SK-N-SH (cell line): ENCODE measurements around the gene COL4A2. TPM values are rescaled to one million over a fixed set of nuclear protein-coding genes. Genes with fewer than 3 reads are reported as not detected.

Source experiments
- CTCF ChIA-PET: fragments of 300-600, 350-600 bp; formaldehyde crosslinking; extraction: SDS; loops from one replicate; lab custom pipeline; 2021; lab: Yijun Ruan, JAX
- POLR2A ChIA-PET: fragments of 350-600 bp; sonication (Branson Sonifier 250); formaldehyde crosslinking; extraction: SDS; loops from one replicate; lab custom pipeline; 2020; ENCODE audit warnings: antibody characterized with exemption, inconsistent platforms; lab: Yijun Ruan, JAX
- DNase-seq: peaks from one replicate; pipeline ENCODE4 v3.0.0; 2012
- H2AFZ ChIP-seq: fragments of 200-600 bp; sonication (generic); 2 replicates; pipeline ENCODE4 v1.8.1; 2016; ENCODE audit warnings: antibody characterized with exemption, mild to moderate bottlenecking, low read depth
- H3F3A ChIP-seq: fragments of 200-600 bp; sonication (generic); replicated peaks from 2 replicates; pipeline ENCODE3; 2016; ENCODE audit warnings: antibody characterized with exemption, mild to moderate bottlenecking; ENCODE audit not compliant: insufficient read depth
- H3K27ac ChIP-seq, 2 experiments: fragments of 200-500 bp in 1 of 2; fragments of 200-600 bp in 1 of 2; sonication (Bioruptor generic) in 1 of 2; sonication (generic), shearing (Covaris generic) in 1 of 2; 2 replicates each; pipeline versions ENCODE4 v1.5.1 to v1.6.1; 2014 to 2016; ENCODE audit warnings: low read depth in 2 of 2, inconsistent platforms in 1 of 2, low read length in 1 of 2, mild to moderate bottlenecking in 1 of 2, mixed read lengths in 1 of 2
- H3K27me3 ChIP-seq: fragments of 200-600 bp; sonication (generic), shearing (Covaris generic); 2 replicates; pipeline ENCODE4 v1.6.1; 2016; ENCODE audit warnings: mixed run types; ENCODE audit not compliant: insufficient read depth
- H3K36me3 ChIP-seq, 2 experiments: fragments of 200-500 bp in 1 of 2; fragments of 200-600 bp in 1 of 2; sonication (Bioruptor generic) in 1 of 2; sonication (generic) in 1 of 2; replicated peaks in 1 of 2; 2 replicates each; pipeline versions ENCODE3 to v1.5.1; 2014 to 2016; ENCODE audit warnings: low read length in 1 of 2, mild to moderate bottlenecking in 1 of 2; ENCODE audit not compliant: insufficient read depth in 2 of 2, control insufficient read depth in 1 of 2
- H3K4me1 ChIP-seq, 2 experiments: fragments of 200-500 bp in 1 of 2; fragments of 200-600 bp in 1 of 2; sonication (Bioruptor generic) in 1 of 2; sonication (generic), shearing (Covaris generic) in 1 of 2; 2 replicates each; pipeline versions ENCODE4 v1.5.1 to v1.6.1; 2014 to 2016; ENCODE audit warnings: low read depth in 1 of 2, low read length in 1 of 2, mixed run types in 1 of 2; ENCODE audit not compliant: insufficient read depth in 2 of 2, control insufficient read depth in 1 of 2
- H3K4me2 ChIP-seq: fragments of 200-600 bp; sonication (generic), shearing (Covaris generic); 2 replicates; pipeline ENCODE4 v1.6.1; 2017; ENCODE audit warnings: mixed run types
- H3K4me3 ChIP-seq, 2 experiments: fragments of 200-500 bp in 1 of 2; fragments of 200-600 bp in 1 of 2; sonication (Bioruptor generic) in 1 of 2; sonication (generic), shearing (Covaris generic) in 1 of 2; 2 replicates each; pipeline versions ENCODE4 v1.5.1 to v1.8.1; 2014 to 2016; ENCODE audit warnings: low read depth in 2 of 2, inconsistent platforms in 1 of 2, low read length in 1 of 2, mild to moderate bottlenecking in 1 of 2, mixed read lengths in 1 of 2, moderate library complexity in 1 of 2
- H3K79me2 ChIP-seq: fragments of 200-600 bp; sonication (generic); 2 replicates; pipeline ENCODE4 v1.8.1; 2017; ENCODE audit warnings: mild to moderate bottlenecking; ENCODE audit not compliant: insufficient read depth
- H3K9ac ChIP-seq: fragments of 200-600 bp; sonication (generic); 2 replicates; pipeline ENCODE4 v1.6.1; 2017; ENCODE audit warnings: mixed run types
- H3K9me2 ChIP-seq: fragments of 200-600 bp; sonication (generic); 2 replicates; pipeline ENCODE4 v1.6.1; 2017; ENCODE audit warnings: mixed run types
- H3K9me3 ChIP-seq: fragments of 200-600 bp; sonication (generic); 2 replicates; pipeline ENCODE4 v1.6.1; 2017; ENCODE audit warnings: mixed run types, mild to moderate bottlenecking, moderate library complexity
- H4K20me1 ChIP-seq: fragments of 200-600 bp; sonication (generic); 2 replicates; pipeline ENCODE4 v1.6.1; 2017; ENCODE audit warnings: mild to moderate bottlenecking, mixed run types; ENCODE audit not compliant: insufficient read depth
- CTCF ChIP-seq: fragments of 200-600 bp; sonication (generic); IDR thresholded peaks from 2 replicates; pipeline ENCODE4 v1.6.1; 2017; ENCODE audit warnings: antibody characterized with exemption, mild to moderate bottlenecking, moderate library complexity
- EZH2phosphoT487 ChIP-seq: fragments of 200-600 bp; sonication (generic); IDR thresholded peaks from 2 replicates; pipeline ENCODE4 v1.6.1; 2017; ENCODE audit warnings: low read depth, mixed run types, mild to moderate bottlenecking, antibody characterized with exemption, moderate library complexity, borderline replicate concordance
- FOSL2 ChIP-seq: IDR thresholded peaks from 2 replicates; pipeline ENCODE4 v1.4.0; 2012; ENCODE audit warnings: low read depth, mild to moderate bottlenecking, moderate library complexity, borderline replicate concordance
- FOXJ3 ChIP-seq: sonication (generic); formaldehyde crosslinking; IDR thresholded peaks from 2 replicates; pipeline ENCODE4 v1.5.1; 2020; ENCODE audit warnings: mild to moderate bottlenecking, missing genetic modification reagents
- MAX ChIP-seq: IDR thresholded peaks from 2 replicates; pipeline ENCODE4 v1.4.0; 2012; ENCODE audit warnings: low read depth
- MXI1 ChIP-seq: IDR thresholded peaks from 2 replicates; pipeline ENCODE4 v1.6.1; 2012; ENCODE audit warnings: mild to moderate bottlenecking, low read depth, low read length, improper control_type of control experiment
- NFIC ChIP-seq: IDR thresholded peaks from 2 replicates; pipeline ENCODE4 v1.4.0; 2012; ENCODE audit warnings: borderline replicate concordance
- PBX3 ChIP-seq: IDR thresholded peaks from 2 replicates; pipeline ENCODE4; 2012
- POLR2AphosphoS5 ChIP-seq: IDR thresholded peaks from 2 replicates; pipeline ENCODE4 v1.6.1; 2012; ENCODE audit warnings: low read depth, low read length
- REST ChIP-seq: IDR thresholded peaks from 2 replicates; pipeline ENCODE4 v1.6.1; 2012; ENCODE audit warnings: mild to moderate bottlenecking, low read depth, low read length, moderate library complexity
- RXRA ChIP-seq: IDR thresholded peaks from 2 replicates; pipeline ENCODE4 v1.4.0; 2012; ENCODE audit warnings: low read depth, mild to moderate bottlenecking, borderline replicate concordance
- TCF12 ChIP-seq: IDR thresholded peaks from 2 replicates; pipeline ENCODE4 v1.4.0; 2012
- WGBS: methylation state at CpG from one replicate; pipeline ENCODE4 v1.1.6; 2017; ENCODE audit warnings: low lambda C conversion rate; 5-methylcytosine and 5-hydroxymethylcytosine counted together
- polyA plus RNA-seq, 3 experiments: library from polyadenylated mRNA; depleted of rRNA; stranded (reverse); fragments of >200 nt; gene quantifications; 2 replicates each; pipeline ENCODE4 v1.2.3, GENCODE V29; 2012

The COL4A2 gene
- polyA plus RNA-seq, 1 of the 3 experiments (the other 2 are of a cell fraction): 137 TPM

- WGBS: 100% methylated on average over 4 of the region's 4 CpGs
- H3K4me1 ChIP-seq: peaks cover 23 to 70% of the 10 kb centered on the region in 2 experiments
- H3K27me3 ChIP-seq: no peaks in the 10 kb centered on the region
- peak overlapping the region; percentile 52; the same call in 1 of the 2 replicates for H3K9ac ChIP-seq
- H2AFZ ChIP-seq: no peak overlapping the region
- no peaks in the 10 kb centered on the region for H3K9me2 ChIP-seq
- H3K36me3 ChIP-seq: no peaks in the 10 kb centered on the region
- no peak for TF ChIP-seq MXI1
- TF ChIP-seq TCF12: no peak
- no peak for TF ChIP-seq NFIC
- TF ChIP-seq FOXJ3: no peak
- H3K9me3 ChIP-seq: no peaks in the 10 kb centered on the region
- H4K20me1 ChIP-seq: no peaks in the 10 kb centered on the region
- peak overlapping the region in 1 of 2 experiments; percentile 82; a peak in 2 of 4 replicates for H3K27ac ChIP-seq
- no peak overlapping the region for H3K4me3 ChIP-seq
- peaks cover 75% of the 10 kb centered on the region for H3F3A ChIP-seq
- peaks cover 57% of the 10 kb centered on the region for H3K79me2 ChIP-seq
- H3K4me2 ChIP-seq: peak overlapping the region; percentile 43; the same call in 1 of the 2 replicates
- ChIA-PET POLR2A (no interaction called here), CTCF (interaction anchor here (1.1 to 2.0 kb wide), 4 partner anchors 7 to 182 kb away, joined by 3 to 6 read pairs (median 4); no protein-coding TSS in a partner anchor)
- no peak for DNase-seq
These were observed 97.2 kb downstream of the COL4A2 start for GRCh38 chr13:110404321-110404720.

- H3K4me1 ChIP-seq: peaks cover 24 to 72% of the 10 kb centered on the region in 2 experiments
- no peak overlapping the region for H2AFZ ChIP-seq
- TF ChIP-seq EZH2phosphoT487 (no peak), CTCF (no peak), PBX3 (peak; percentile 67), FOSL2 (0 out of 2 replicates have a peak, but pooled peaks have one; percentile 1), MAX (no peak), REST (no peak), RXRA (no peak), POLR2AphosphoS5 (no peak), TCF12 (peak; percentile 74), NFIC (peak; percentile 50)
- no peak overlapping the region for H3K4me3 ChIP-seq
- POLR2A ChIA-PET: interaction anchor here (1.2 kb wide), 1 partner anchor 13 kb away, joined by 3 read pairs; no protein-coding TSS in a partner anchor
- H3F3A ChIP-seq: peaks cover 79% of the 10 kb centered on the region
- 53% methylated on average over 12 of the region's 12 CpGs for WGBS
- H3K9ac ChIP-seq: peak overlapping the region; percentile 24; the same call in 1 of the 2 replicates
- peak overlapping the region; percentile 53 to 82 for H3K27ac ChIP-seq
- no peaks in the 10 kb centered on the region for H3K27me3 ChIP-seq
- no peaks in the 10 kb centered on the region for H4K20me1 ChIP-seq
- no peaks in the 10 kb centered on the region for H3K9me2 ChIP-seq
- CTCF ChIA-PET: interaction anchor here (1.3 to 2.0 kb wide), 2 partner anchors 42 to 184 kb away, joined by 3 to 7 read pairs; no protein-coding TSS in a partner anchor
- no peaks in the 10 kb centered on the region for H3K9me3 ChIP-seq
- H3K36me3 ChIP-seq: no peaks in the 10 kb centered on the region
- DNase-seq: no peak
- H3K79me2 ChIP-seq: peaks cover 56% of the 10 kb centered on the region
- peak overlapping the region; percentile 39; the same call in 1 of the 2 replicates for H3K4me2 ChIP-seq
These were observed 98.7 kb downstream of the COL4A2 start for GRCh38 chr13:110405597-110406450.
